DMS153 treated with DMSO at 0.1 percent for 48 hours (cell line): ENCODE measurements around the gene ANKRD11.
"Not testable (repeated sequence)": the region's sequence is repeated elsewhere in the genome, so short reads cannot be mapped to it uniquely, and the experiment has no call there.

ENCODE experiments used
- DNase-seq: peaks from one replicate; lab custom pipeline; 2025; ENCODE audit not compliant: unreplicated experiment; lab: John Stamatoyannopoulos, UW

Gene ANKRD11

DNA sequence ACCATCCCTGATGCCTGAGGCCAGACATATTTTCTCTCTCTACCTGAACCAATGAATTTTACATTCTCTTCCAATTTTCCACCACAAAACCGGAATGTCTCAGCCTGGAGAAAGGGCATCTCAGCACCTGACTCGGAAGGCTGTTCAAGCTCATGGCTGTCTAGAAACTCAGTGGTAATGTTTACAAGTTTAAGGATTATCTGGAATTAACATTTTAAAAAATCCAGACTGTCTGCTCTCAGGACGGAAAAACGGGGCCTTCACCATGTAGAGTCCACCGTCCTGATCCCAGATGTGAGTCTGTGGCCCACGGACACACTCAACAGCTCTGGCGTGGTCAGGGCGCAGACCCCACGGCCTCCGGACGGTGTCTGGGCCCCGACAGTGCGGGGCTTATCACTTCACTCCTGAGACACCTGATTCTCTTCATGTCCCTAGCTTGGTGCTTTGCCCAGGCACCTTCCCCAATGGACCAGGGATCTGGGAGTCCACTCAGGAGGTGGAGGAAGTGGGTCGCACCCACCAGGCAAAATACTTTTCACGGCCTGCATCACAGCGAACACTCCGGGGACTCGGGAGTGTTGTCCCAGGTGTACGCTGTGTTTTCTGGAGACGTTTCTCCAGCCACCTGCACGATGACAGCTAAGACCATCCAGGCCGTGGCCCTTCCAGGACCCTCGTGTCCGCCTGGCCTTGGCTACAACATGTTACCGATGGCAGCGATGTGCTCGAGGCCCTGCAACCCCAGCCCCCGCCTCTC lies 171.3 kb downstream of the ANKRD11 start:
- no peak for DNase-seq

DNA sequence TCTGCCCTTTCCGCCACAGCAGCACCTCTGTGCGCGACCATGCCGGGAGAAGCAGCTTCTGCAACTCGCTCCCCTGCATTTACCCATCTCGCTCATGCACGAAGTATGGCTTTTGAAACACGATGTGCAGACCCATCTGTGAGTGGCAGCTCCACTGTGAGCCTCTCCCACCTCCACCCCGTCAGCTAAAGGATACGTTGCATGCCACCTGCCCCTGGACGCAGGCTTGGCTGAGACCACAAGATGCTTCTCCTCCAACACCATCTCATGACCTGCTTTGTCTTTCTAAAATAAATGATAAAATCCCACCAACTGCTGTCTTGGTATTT lies 172.0 kb downstream of the ANKRD11 start:
- DNase-seq = no peak

DNA sequence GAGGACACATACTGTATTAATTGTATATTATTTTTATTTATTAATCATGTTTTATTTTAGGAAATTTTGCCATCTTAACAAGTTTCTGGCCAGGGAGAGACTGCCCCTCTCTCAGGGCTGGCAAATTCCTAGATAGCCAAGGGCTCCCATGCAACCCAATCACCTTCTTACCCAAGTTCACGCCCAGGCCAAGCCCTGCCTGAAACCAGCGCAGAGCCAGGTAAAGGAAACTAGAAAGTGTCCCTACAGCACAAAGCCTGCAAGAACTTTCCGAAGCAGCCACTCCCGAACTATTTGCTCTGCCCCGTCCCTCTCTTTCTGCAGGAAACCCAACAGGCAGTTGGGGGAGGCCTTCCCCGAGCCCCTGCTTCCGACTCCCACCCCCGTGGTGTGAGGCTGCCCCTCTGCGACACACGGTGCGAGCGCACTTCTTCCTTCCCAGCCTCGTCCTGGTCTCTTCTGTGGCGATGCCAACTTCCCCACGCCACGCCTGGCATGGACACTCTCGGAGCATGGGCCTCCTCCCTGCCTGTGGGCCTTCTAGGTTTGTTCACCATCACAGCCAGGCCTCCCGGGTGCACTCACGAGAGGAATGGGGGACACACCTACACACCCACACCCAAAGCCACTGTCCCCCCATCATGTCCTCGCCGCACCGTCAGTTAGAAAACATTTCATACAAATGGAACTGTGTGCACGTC lies 172.5 kb downstream of the ANKRD11 start:
- DNase-seq = no peak

DNA sequence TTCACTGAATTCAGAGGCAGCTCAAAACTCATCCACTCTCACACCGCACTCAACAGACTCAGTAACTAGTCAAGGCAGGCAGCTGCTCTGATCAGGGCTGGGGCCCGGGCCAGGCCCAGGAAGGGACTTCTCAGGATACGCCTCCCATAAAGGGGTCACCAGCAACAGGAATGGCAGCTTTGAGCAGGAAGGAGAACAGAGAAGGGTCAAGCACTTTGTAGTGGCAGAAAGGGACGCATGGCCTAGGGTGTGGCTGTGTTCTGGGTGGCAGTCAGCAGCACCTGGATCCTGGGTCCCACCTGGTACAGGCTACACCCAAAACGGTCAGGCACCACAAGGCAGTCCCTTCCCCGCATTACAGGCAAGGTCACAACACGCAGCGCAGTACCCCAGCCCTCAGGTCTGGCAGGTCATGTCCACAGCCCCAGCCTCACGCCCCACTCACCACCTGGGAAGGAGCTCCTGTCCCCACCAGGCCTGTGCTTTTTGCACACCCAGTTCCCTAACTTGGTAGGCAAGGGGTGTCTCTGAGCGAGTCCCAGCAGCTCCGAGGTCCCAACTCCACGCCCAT lies 173.2 kb downstream of the ANKRD11 start:
- no peak for DNase-seq

DNA sequence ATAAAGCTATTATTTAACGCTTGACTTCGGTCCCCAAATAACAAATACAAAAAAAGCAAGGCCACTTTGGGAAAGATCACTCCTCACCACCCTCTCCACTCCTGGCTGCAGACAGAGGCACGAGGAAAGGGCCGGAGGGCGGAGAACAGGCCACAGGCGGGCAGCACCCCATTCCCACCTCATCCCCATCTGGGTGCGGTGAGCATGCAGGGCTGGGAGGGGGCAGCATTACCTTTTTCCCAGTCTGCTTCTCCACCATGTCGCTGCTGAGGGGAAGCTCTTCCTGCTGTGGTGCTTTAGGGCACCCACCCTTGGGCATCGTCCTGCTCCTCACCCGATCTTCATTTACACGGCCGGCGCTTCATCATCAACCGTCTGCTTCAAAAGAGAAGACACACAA lies 173.7 kb downstream of the ANKRD11 start:
- no peak for DNase-seq

DNA sequence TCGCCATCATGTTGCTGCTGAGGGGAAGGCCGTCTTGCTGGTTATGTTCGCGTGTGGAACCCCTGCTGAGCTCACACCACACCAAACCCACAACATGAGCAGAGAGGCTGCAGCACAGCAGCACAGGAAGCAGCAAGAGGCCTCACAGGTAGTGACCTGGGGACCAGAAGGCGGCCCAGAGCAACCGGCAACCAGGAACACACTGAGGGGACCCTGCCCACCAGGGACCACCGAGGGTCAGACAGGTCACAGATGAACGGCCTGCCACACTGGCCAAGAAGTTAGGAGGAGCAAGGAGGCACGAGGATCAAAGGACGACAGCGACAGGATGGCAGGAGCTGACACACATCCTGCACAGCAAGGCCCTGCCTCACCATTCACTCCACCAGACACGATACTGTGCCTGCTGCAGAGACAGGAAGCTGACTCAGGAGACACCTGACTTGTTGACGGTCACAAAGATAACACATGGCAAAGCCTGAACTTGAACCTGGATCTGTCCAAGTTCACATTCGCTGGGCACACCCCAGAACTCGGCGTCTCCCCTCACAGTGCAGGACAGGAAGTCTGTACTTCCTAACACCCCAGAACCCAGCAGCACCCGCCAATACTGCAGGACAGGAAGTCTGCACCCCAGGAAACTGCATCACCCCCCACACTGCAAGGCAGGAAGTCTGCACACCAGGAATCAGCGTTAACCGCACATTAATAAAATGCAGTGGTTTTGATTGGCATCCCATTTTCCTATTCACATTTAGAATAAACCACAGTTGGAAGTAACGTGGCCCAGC lies 174.4 kb downstream of the ANKRD11 start:
- no peak for DNase-seq

DNA sequence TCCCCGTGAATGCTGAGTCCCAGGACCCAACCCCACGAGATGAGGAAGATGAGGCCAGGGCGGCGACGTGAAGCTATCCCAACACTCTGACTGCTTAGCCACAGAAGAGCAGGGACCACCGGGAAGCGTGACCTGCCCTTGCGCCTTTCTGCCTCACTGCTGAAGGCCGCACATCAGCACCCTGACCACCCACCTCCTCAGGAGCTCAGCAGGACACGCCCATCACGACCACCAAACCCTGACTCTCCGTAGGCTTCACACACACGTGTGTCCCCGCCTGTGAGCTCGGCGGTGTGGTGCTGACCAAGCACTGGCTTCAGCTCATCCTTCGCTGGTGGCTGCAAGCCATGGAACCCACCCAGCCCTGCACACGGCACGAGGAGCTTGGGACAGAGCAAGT lies 175.1 kb downstream of the ANKRD11 start:
- DNase-seq = no peak

DNA sequence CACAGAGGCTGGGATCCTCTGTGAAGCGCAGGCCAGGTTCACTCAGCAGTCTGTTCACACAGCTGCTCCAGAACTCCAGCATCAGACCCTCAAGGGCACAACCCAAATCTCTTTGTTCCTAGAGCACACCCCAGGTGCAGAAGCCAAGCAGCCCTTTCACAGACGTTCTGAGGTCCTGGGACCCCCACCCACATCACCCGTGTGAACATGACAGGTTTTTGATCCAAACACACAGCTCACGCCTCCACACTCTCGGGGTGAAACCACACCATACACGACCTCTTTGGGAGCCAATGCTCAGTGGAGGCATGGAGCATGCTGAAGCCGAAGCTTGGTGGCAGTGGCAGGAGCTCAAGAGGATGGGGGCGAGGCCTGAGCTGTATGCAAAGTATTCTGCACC lies 175.5 kb downstream of the ANKRD11 start:
- DNase-seq = no peak

DNA sequence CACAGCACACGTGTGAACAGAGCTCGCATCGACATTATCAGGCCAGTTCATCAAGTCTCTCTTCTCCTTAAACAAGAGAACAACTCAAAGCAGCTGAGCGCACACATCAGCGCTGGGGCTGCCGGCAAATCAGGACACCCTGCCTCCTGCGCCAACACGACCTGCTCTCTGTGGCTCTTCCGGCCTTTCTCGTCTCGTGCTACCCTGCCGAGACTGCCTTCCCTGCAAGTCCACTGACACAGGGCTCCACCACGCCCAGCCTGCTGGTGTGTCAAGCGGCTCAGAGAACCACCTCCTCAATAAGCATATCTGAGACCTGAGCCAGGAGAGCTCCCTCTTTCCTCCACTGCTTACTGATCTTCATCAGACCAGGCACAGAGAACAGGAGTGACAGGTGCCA lies 176.0 kb downstream of the ANKRD11 start:
- no peak for DNase-seq

DNA sequence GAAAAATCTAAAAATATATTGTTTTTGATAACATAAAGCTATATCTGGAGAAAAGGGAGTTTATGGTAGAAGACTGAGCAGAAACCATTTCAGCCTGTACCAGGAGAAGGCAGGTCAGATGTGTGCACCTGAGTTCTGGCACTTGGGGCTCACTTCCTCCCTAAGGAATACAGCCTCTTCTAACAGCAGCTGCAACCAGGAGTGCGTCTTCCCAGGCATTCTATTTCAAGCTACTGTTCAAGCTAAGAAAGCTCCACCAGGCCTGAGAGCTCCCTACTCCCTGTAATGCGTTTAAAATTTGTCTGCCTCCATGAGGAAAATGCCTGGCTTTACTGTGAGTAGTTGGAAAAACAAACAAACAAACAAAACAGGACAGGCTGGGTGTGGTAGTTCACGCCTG lies 176.8 kb downstream of the ANKRD11 start:
- DNase-seq = no peak

DNA sequence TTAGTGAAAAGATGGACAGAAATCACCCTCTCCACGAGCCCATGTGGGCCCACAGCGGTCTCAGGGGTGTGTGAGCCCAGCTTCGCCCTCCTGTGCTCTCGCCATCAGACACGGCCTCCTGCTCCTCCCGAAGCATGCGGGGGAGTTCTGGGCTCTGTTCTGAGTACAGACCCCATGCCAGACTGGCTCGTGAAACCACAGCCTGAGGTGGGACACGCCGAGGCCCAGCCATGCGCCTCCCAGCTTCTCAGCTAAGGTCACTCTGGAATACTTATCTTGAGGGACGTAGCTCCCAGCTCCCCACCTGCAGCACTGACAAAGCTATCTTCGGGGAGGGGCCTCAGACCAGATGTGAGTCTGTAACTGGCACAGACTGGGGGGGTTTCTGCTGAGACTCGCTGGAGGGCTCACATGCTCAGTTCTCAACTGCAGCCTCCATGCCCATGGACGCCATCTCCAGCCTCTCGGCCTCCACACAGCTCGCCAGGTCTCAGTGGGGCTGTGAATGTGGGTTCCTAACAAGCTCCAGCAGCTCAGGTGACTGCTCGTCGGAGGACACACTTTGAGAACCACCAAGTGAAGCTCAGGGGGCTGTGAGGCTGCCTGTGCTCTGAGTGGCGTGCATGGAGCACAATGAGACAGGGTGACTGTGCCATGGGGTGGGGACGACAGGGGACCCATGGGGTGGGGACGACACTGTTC lies 177.6 kb downstream of the ANKRD11 start:
- no peak for DNase-seq

DNA sequence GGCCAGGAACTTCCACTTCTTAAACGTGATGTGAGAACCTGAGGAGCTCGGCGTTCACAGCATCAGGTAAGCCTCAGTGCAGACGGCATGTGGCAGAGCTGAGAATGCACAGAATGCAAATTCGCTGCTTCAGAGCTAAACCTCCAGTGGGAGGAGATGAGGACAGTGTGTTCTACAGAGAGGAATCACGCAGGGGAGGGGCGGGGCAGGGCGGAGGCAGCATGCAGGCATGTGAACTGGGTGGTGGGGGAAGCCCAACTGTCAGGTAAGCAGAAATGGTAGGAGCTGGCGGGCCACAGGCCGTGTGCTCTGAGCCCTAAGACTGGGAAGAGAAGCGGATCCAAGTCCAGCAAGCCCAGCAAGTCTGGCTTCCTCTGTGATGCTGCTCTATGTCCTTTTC lies 178.2 kb downstream of the ANKRD11 start:
- no peak for DNase-seq

DNA sequence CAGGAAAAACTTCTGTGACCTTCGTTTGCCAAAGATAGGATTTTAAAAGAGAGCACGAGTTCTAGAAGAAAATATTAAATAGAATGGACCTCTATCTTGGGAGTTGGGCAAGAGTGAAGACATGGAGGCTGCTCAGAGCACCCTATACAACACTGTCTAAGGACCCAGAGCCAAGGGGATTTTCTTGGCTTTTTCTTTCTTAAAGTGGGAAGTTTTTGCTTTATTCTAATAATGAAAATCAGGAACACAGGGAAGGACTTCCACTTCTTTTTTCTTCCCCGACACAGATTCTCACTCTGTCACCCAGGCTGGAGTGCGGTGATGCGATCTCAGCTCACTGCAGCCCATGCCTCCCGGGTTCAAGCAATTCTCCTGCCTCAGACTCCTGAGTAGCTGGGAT lies 178.7 kb downstream of the ANKRD11 start:
- no peak for DNase-seq

DNA sequence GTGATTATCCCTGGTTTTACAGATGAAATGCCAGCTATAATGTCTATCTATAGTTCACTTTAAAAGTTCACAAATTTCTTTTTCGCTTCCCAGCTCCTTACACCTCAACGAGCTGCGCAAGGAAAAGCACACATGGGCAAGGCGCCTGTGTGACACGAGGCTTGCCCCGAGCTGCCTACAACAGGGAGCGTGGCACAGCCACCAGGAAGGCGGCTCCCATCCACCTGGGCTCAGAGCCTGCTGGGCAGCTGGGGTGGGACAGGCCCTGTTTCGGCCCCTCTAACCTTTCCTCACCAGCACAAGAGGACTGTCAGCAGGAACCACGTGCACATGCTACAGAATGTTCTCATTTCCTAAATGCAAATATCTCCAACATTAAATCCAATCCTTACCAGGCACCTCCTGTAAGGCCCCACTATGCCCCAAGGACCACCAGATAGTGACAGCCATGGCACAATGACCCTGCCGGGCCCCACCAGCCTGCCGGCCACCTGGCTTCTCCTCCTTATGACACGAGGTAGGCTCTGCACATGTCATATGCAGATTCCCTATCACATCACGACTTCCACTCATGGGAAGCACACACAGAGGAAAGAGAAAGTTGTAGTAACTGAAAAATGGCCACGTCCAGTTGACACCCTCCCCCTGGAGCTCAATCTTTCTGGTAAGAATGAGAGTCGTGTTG lies 180.8 kb downstream of the ANKRD11 start:
- no peak for DNase-seq

DNA sequence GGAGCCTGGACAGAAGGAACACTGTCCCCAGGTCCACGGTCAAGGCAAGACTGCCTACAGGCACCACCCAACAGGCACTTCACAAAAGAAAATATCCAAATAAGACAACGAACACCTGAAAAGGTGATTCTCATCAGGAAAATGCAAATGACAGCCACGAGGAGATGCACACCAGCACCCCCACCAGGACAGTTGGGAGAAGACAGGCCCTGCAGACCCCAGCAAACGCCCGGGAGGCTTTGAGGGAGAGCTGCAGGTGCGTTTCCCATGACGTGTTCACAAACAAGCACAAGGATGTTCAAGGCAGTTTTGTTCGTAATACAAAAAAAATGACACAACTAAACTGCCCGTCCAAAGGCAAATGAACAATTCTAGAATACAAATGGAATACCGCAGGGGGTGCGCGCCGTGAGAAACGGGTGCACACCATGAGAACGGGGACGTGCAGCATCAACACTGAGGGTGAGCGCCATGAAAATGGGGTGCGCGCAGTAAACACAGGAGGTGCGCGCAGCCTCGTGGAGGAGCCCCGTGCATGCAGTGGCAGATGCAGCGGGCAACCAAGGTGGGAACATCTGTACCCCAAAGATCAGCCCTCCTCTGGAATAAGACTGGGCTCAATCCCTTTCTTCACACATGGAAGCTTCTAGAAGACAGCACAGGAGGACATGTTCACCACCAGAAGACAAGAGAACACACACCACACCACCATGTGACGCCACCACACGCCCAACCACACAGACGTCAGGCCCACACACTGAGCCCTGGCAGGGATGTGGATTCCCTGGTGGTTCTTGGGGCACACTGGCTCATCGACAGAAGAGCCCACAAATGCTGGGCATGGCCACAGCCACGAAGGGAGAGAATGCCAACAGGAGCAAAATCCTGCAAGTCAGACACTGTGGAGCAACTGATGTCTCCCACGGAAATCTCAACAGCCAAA lies 181.7 kb downstream of the ANKRD11 start:
- no peak for DNase-seq

DNA sequence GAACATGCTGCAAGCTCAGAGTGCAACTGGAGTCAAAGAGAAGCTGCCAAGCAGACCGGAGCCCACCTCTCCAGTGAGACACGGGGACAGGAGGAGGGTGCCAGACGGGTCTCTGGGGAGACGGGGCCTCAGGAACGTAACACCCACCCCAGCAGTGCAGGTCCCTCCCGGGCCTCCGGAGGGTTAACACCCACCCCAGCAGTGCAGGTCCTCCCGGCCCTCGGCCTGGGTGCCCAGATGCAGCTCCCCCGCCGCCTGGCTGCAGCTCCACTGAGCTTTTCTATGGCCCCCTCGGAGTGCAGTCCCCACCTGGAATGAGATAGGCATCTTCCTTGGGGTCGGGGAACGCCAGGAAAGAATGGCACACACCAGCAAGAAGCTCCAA lies 182.9 kb downstream of the ANKRD11 start:
- no peak for DNase-seq

DNA sequence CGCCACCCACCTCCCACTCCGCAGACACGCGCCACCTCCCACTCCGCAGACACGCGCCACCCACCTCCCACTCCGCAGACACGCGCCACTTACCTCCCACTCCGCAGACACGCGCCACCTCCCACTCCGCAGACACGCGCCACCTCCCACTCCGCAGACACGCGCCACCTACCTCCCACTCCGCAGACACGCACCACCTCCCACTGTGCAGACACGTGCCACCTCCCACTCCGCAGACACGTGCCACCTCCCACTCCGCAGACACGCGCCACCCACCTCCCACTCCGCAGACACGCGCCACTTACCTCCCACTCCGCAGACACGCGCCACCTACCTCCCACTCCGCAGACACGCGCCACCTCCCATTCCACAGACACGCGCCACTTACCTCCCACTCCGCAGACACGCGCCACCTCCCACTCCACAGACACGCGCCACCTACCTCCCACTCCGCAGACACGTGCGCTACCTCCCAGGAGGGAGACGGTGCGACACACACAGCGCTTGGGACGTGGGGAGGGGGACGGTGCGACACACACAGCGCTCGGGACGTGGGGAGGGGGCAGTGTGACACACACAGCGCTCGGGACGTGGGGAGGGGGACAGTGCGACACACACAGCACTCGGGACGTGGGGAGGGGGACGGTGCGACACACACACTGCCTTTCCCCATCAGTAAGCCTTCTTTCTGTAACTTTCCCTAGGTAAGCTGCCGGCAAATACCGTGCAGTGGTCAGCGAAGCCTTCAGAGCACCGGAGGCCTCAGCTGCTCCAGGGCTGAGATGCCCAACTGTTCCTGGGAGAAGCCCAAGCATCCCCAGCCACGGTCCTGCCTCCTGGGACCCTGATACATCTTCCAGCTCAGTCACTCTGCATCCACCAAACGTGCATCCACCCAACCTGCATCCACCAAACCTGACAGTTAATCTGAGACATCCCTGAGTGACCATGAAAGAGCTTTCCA lies 183.6 kb downstream of the ANKRD11 start:
- DNase-seq = not testable (repeated sequence)

DNA sequence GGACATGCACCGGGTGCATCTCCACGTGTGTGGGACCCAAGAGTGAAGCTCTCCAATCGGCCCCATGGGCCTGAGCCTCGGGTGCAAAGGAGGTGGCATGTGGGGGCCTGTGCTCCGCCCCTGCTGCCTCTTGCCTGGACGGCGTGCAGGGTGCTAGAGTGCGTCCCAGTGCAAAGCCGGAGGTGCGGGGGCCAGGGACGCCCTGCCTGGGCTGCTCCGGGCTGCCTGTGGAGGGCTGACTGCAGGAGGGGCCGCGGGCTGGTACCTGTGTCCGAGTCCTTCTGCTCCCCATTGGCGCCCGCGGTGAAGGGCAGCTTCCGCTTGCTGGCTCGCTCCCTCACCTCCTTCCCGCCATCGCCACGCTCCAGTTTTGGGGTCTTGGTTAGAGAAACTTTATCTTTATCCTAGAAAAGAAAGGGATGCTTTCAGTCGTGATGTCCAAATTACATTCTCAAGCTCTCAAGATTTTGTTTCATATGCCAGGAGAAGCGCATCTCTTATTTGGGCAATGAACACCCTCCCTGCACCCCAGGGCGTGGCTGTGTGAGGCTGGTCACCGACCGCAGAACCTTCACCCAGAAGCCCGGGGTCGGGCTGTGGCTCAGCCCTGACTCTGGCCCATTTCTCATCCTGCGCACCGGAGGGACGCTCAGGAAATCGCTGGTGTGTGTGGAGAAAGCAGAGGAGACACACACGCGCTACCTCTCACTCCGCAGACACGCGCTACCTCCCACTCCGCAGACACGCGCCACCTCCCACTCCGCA lies 185.2 kb downstream of the ANKRD11 start:
- DNase-seq = no peak
